ENCODE data around the gene AKR1B15.

DNA sequence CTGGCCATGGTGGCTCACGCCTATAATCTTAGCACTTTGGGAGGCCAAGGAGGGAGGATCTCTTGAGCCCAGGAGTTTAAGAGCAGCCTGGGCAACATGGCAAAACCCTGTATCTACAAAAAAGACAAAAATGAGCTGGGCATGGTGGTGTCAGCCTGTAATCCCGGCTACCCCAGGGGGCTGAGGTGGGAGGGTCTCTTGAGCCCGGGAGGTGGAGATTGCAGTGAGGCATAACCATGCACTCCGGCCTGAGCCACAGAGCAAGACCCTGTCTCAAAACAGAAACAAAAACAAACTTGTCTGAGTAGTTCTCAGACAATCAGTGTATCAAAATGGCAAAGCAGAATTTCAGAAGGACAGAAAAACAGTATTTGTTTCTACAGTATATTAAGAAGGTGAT lies 52.5 kb downstream of the AKR1B15 start:
- TF ChIP-seq POLR2AphosphoS5 (IDR thresholded peaks at IDR 0.05; ENCODE audit: borderline replicate concordance, low read depth, low read length) (no peak), EZH2 (IDR thresholded peaks at IDR 0.05) (no peak), FOXP2 (optimal IDR thresholded peaks at IDR 0.05; ENCODE audit: control extremely low read depth, extremely low read length, insufficient read depth) (no peak)

All from SK-N-MC (cell line).